ENCODE data around the gene SMAD6. TPM values are rescaled to one million over a fixed set of nuclear protein-coding genes. Genes with fewer than 3 reads are reported as not detected.
A peak's percentile ranks its signal among the peaks of the same experiment; 100 is the strongest.

Gene SMAD6
- total RNA-seq, 1 donor: 27.2 TPM

DNA sequence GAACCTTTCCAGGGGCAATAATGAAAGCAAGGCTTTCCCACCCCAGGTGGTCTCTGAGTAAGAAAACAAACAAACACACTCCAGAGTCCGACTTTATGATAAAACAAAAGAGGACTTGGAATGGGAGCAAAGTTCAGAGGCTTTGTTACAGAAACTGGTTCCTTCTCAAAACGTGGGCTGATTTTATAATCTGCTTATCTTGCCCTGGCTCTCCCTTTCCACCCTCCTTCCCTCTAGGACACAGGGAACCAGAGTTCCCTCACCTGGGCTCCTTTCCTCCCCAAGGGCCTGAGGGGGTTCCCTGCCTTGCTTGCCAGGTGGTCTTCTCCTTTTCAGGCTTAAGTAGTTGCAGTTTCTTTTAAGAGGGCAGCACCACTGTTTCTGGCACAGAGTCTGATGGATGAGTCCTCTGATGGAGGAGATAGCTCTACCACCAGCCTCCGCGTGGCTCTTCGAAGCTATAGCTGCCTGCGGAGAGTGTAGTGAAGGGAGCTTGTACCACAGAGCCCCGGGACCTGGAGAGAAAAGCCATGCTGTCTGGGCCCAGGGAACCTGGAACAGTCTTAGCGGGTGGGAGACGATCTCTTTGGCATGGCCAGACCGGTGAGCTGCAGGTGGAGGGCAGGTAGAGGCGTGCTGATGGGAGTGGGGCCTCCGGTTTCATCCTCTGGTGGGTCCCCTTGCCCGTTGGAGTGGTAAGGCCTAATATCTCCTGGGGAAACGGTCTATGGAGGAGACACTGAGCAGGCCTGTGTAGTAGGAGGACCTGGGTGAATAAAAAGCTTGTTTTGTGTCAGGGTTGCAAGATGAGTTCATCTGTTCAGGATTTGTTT lies 68.7 kb downstream of the SMAD6 start:
- no peak overlapping the region for H3K4me3 ChIP-seq (ENCODE audit: low read depth, low read length)
- TF ChIP-seq, protein P1, sequence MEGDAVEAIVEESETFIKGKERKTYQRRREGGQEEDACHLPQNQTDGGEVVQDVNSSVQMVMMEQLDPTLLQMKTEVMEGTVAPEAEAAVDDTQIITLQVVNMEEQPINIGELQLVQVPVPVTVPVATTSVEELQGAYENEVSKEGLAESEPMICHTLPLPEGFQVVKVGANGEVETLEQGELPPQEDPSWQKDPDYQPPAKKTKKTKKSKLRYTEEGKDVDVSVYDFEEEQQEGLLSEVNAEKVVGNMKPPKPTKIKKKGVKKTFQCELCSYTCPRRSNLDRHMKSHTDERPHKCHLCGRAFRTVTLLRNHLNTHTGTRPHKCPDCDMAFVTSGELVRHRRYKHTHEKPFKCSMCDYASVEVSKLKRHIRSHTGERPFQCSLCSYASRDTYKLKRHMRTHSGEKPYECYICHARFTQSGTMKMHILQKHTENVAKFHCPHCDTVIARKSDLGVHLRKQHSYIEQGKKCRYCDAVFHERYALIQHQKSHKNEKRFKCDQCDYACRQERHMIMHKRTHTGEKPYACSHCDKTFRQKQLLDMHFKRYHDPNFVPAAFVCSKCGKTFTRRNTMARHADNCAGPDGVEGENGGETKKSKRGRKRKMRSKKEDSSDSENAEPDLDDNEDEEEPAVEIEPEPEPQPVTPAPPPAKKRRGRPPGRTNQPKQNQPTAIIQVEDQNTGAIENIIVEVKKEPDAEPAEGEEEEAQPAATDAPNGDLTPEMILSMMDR (IDR thresholded peaks at IDR 0.05; ENCODE audit: insufficient read depth, low read length): no peak
- DNase-seq (ENCODE audit: low read depth): no peak

DNA sequence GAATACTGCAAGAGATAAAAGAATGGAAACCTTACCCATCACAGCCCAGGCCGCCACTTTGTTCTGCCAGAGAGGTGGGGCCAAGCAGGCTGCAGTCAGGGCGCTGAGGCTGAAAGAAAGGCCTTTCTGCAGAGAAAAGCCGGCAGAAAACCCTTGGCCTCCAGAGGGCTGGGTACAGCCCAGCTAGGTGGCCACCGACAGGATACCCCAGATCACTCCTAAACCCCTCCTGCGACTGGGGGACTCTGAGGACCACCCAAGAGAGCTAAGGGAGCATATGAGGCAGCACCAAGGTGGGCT lies 69.3 kb downstream of the SMAD6 start:
- TF ChIP-seq, protein P1 (IDR thresholded peaks at IDR 0.05; ENCODE audit: insufficient read depth, low read length): no peak
- H3K4me3 ChIP-seq (ENCODE audit: low read depth, low read length): no peak overlapping the region
- no peak for DNase-seq (ENCODE audit: low read depth)

DNA sequence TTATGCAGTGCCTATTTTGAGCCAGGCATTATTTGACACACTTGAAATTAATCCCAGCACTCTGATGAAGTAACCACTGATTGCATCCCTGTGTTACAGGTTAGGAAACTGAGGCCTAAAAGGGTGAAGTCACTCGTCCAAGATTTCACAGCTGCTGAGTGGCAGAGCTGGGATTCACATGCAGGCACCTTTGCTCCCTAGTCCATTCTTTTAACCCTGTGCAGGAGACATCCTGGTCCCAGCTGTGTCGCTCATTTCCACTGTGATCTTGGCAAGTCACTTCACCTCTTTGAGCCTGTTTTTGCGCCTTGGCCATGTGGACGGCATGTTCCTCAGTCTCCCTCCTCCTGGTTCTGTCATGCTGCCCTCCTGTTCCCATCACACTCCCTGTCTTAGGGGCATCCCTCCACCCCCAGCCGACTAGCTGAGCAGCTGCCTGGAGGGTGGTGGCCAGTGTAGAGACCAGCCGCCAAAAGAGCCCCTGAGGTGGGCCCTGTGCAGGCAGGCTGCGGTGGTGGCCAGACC lies 70.6 kb downstream of the SMAD6 start:
- DNase-seq (ENCODE audit: low read depth): no peak
- TF ChIP-seq, protein P1 (IDR thresholded peaks at IDR 0.05; ENCODE audit: insufficient read depth, low read length): no peak
- H3K4me3 ChIP-seq (ENCODE audit: low read depth, low read length): no peak overlapping the region

DNA sequence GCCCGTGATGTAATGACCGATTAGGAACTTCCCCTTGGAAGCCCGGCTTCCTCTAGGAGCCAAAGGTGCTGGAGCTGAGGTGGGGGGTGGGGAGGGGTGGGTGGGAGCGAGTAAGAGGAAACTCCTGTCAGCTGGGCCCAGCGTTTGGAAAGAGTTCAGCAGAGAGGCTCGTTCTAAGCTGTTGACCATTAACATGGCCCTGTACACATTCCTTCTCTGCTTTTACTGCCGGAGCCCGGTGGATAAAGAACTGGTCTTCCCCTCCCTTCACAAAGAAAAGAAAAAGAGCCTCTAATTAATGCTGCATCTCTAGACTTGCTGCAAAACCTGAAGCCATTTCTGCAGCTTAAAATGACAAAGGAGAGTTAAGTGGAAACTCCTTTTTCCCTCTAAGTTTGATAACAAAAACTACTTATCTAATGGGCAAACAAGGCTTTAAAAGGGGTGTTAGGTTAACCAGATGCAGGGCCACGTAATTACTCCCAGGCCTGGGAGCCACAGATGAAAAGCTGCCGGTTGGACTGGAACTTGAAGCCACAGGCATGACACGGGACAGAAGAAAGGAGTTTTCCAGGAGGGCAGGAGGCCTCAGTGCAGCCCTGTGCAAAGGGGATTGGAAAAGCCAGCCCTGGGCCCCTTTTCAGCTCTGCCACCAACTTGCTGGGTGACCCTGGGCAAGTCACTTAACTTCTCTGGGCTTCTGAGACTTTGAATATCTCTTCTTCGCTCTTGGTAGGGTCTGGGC lies 71.3 kb downstream of the SMAD6 start:
- H3K4me3 ChIP-seq (ENCODE audit: low read depth, low read length): no peak overlapping the region
- DNase-seq (ENCODE audit: low read depth): peak; percentile 68
- TF ChIP-seq, protein P1 (IDR thresholded peaks at IDR 0.05; ENCODE audit: insufficient read depth, low read length): no peak

DNA sequence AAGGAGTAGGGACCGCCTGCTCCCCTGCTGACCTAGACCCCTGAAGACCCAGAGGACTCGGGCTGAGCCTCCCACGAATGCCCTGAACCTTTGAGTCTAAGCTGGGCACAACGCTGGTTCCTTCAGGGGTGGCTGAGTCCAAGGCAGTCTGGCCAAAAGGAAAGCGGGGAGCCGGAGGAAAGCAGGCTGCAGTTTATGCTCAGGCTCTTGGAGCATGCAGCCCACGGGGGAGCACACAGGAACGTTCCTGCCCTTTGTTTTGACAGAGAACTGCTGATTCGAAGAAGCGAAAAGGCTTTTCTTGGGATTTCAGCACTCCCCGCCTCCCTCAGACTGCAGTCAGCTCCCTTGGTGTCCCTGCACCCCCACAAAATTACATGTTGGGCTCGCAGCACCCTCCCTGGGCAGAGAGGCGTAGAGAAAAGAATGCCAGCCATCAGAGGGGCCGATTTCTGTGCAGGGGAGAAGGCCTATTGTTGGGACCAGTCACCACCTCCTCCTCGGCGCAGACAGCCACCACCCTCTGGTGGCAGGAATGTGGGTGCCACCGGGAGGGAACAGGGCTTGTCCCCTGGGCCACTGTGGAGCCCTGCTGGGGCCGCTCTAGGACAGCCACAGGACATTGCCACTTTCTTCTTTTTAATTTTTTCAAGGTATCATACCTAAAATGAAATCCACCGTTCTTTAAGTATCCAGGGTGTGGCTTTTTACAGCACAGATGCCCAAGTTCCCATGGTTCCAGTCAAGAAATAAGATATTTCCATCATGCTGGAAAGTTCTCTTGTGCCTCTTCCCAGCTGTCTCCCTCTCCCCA lies 72.2 kb downstream of the SMAD6 start:
- TF ChIP-seq, protein P1 (IDR thresholded peaks at IDR 0.05; ENCODE audit: insufficient read depth, low read length): peak; percentile 92
- no peak overlapping the region for H3K4me3 ChIP-seq (ENCODE audit: low read depth, low read length)

More for the DNA sequence above, 72.2 kb downstream of the SMAD6 start:
- DNase-seq (ENCODE audit: low read depth): peak; percentile 71
